GM12801 (cell line): ENCODE results near the gene TNRC6B.

ENCODE experiments used
- TF ChIP-seq, protein P1 (sequence below): IDR thresholded peaks from one replicate; pipeline ENCODE4 v1.5.1; 2011; ENCODE audit warnings: control low read depth; ENCODE audit not compliant: insufficient read length; ENCODE audit errors: extremely low read depth

TNRC6B gene

DNA sequence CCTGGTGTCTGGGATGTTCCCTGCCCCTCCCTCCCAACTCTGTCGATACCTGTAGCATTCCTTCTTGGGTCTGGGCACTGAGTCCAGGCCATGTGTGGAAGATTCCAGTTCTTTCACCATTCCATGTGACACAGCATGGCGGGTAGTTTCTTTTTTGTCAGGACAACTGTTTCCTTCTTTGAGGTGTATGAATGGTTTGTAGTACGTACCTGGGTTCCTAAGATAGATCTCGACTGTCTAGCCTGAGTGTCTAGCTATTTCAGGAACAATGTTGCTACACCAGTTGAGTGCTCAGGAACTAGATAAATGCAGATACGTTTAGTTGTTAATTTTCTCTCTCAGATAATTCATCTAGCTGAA lies 43.3 kb downstream of the TNRC6B start:
- TF ChIP-seq, protein P1, sequence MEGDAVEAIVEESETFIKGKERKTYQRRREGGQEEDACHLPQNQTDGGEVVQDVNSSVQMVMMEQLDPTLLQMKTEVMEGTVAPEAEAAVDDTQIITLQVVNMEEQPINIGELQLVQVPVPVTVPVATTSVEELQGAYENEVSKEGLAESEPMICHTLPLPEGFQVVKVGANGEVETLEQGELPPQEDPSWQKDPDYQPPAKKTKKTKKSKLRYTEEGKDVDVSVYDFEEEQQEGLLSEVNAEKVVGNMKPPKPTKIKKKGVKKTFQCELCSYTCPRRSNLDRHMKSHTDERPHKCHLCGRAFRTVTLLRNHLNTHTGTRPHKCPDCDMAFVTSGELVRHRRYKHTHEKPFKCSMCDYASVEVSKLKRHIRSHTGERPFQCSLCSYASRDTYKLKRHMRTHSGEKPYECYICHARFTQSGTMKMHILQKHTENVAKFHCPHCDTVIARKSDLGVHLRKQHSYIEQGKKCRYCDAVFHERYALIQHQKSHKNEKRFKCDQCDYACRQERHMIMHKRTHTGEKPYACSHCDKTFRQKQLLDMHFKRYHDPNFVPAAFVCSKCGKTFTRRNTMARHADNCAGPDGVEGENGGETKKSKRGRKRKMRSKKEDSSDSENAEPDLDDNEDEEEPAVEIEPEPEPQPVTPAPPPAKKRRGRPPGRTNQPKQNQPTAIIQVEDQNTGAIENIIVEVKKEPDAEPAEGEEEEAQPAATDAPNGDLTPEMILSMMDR = no peak

DNA sequence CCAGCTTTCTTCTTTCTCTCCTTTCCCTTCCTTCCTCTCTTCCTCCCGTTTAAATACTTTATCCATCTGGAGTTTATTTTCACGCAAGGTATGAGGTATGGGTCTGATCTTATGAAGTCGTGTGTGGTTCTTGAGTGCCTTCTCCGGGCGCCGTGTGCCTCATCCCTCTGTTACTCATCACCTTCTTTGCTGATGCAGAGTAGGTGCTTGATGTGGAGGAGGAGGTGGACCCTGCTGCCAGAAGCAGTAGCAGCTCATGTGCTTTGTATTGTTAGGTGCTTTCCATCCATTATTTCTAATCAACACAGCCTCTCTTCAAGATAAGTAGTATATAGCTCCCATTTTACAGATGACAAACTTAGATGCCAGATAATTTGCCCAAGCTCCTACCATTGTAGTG lies 47.0 kb downstream of the TNRC6B start:
- TF ChIP-seq, protein P1 = no peak

DNA sequence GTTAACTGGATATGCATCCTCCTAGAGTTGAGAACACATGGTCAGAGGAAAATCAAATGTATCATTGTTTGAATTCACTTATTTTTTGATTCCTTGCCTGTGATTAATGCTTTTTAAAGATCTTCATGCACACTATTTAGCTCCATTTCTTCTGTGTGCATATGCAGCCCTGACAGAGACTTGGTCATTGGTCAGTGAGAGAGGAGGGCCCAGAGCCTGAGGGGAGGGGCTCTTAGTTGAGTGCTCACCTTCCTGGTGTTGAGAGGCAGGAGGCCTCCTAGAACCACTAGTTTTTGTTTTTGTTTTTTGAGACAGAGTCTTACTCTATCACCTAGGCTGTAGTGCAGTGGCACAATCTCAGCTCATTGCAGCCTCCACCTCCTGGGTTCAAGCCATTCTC lies 48.9 kb downstream of the TNRC6B start:
- TF ChIP-seq, protein P1 = no peak

DNA sequence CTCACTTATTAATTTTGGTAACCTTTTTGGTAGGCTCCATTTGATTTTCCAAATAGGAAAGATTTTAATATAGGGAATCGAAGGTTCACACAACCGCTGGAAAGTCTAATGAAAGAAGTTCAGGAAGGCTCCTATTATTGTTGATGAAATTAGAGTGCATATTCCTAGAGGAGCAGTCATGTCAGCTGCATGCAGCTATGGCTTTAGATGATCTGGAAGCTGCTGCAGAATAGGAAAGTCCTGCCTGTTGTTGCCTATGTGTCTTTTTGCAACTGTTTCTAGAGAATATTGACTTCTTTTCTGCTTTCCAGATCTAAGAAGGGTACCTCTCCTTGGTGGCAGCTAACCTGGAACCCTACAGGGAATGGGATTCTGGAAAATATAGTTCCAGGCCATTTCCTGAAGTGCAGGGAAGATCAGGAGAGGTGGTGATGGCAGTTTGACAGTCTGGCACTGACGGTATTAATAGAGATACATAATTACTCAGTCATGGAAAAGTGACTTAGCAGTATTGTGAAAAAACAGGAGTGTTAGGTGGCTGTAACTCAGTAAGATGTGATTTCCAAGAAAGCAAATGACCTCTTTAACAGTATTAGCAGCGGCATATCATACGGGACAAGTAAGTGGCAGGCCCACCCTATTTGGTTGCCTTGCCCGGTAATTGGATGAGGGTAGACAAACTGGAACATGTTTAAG lies 54.0 kb downstream of the TNRC6B start:
- TF ChIP-seq, protein P1 = no peak

DNA sequence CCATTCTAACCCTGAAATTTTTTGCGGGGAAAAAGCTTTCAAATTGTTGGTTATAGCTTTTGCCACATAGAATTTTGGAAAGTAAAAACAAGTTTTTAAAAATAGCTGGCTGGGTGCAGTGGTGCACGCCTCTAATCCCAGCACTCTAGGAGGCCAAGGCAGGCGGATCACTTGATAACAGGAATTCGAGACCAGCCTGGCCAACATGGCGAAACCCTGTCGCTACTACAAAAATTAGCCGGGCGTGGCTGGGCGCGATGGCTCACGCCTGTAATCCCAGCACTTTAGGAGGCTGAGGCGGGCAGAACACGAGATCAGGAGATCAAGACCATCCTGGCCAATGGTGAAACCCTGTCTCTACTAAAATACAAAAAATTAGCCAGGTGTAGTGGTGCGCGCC lies 54.9 kb downstream of the TNRC6B start:
- TF ChIP-seq, protein P1 = no peak

DNA sequence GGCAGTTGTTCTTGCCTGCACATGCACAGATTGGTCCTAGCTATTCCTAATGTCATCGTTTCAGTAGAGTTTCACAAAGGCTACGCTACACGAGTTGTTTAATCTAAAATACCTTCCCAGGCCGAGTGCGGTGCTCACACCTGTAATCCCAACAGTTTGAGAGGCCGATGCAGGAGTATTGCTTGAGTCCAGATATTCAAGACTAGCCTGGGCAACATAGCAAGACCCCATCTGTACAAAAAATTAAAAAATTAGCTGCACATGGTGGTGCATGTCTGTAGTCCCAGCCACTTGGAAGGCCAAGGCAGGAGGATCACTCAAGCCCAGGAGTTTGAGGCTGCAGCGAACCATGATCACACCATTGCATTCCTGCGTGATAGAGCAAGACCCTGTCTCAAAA lies 56.2 kb downstream of the TNRC6B start:
- TF ChIP-seq, protein P1 = no peak

DNA sequence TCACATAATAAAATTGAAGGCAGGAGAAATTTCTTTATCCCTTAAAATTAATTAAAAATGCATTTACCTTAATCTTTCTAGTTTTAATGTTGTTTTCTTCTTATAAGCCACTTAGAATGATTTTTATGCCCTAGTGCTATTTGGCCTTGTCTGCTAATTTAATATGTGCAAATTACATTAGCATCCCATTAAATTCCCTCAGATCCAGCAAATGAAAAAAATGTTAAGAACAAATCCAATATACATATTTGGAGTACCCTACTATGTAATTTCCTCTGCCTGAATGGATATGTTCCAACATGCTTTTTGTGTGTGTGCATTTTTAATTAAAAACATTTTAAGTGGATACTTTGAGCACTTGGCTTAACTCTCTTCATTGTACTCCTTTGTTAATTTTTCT lies 56.9 kb downstream of the TNRC6B start:
- TF ChIP-seq, protein P1 = no peak
